Inflammatory macrophage treated with lipopolysaccharide for 4 hours (primary cell): Measurements from ENCODE around the gene SMIM35.
"Not testable (repeated sequence)": the region's sequence is repeated elsewhere in the genome, so short reads cannot be mapped to it uniquely, and the experiment has no call there.

ENCODE experiments used
- DNase-seq: peaks from one replicate; pipeline ENCODE4 v3.0.0-alpha.2; 2020

Gene SMIM35

GRCh38 chr11:117978291-117978910 lies 108.4 kb downstream of the SMIM35 start:
- DNase-seq, result not testable (repeated sequence)

DNA sequence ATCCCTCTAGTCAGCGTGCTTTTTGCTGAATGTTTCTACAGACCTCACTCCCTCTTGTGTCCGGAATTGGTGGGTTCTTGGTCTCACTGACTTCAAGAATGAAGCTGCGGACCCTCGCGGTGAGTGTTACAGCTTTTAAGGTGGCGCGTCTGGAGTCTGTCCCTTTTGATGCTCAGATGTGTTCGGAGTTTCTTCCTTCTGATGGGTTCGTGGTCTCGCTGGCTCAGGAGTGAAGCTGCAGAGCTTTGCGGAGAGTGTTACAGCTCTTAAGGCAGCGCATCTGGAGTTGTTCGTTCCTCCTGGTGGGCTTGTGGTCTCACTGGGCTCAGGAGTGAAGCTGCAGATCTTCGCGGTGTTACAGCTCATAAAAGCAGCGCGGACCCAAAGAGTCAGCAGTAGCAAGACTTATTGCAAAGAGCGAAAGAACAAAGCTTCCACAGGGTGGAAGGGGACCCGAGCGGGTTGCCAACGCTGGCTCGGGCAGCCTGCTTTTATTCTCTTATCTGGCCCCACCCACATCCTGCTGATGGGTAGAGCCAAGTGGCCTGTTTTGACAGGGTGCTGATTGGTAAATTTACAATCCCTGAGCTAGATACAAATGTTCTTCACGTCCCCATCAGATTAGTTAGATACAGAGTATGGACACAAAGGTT lies 109.0 kb downstream of the SMIM35 start:
- not testable (repeated sequence) for DNase-seq

DNA sequence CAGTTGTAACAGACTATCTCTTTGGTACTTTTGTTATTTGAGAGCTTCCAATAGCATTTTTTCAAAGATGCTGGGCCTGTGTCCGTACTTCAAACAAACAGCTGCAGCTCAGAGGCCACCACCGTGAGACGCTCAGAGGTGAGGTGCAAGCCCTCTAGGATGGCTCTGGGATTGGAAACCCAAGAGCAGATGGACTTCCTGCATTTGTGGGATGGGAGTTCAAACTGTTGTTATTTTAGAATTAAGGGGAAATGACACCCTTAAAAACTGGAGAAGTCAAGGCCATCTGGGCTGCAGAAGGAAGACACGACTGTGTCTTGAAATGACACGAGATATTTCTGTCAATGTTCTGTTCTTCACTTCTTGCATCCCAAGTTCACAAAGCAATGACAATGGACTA lies 109.7 kb downstream of the SMIM35 start:
- DNase-seq, result no peak

DNA sequence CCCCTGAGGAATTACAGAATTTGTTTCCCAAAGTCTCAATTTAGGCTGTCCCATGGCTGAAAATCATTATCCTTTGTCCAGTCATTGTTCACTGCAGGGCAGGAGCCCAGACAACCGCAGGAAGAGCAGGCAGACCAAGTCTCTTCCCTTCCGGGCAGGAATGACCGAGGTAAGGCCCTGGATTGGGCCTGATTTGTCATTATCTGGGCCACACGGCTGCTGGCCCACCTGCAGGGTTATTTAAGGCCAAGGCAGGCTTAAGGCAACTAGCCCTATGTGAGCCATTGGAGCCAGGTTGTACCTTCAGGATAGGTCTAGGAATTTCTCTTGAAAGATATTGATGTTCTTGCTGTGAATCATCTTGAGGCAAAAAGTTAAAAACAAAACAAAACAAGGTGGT lies 110.3 kb downstream of the SMIM35 start:
- no peak for DNase-seq

DNA sequence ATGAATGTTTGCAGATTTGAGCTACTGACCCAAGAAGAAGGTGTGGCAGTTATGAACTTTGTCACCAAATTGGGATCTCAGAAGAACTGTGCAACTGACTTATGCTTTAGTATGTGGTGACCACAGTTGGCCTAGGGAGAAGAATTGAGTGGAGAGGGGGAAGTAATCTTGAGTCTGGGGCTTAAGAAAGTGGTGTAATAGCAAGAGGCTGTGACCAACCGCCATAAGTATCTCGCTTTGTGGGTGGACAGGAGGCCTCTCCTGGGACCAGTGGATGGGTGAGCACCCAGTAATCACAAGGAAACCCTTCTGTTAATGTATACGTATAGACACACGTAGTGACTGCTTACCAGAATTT lies 113.3 kb downstream of the SMIM35 start:
- DNase-seq, result peak; percentile 79

DNA sequence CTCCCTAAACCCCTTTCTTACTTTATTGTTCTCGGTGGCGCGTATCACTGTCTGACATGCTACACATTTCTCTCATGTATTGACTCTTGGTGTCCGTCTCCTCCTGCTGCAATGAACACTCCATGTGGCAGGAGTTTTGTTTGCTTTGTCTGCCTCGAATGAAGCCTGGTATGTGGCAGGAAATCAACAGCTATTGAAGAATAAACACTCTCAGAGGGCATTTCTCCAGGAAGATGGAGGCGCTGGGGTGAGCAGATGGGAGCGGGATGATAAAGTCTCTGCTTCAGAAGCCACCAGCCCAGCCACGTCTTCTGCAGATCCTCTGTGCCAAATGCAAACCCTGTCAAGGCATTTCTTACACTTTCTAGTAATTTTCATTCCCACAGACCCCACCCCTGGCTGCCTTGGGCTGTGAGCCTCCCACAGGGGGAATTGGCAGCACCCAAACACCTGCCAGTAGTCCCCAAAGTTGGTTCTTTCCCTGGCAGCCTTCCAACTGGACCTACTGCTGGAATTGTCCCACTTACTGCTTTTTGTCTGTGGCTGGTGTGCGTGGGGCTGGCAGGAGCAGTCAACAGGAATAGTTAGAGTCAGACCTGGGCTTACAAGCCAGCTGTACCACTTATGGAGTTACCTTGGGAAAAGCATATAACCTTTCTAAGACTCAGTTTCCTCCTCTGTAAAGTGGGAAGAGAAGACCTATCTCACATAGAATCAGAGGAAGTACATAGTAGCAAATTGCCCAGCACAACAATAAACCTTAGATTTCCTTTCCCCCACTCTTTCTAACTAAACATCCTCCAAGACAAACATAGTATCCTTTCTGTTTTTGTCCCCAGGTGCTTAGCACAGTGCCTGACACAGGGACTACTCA lies 113.9 kb downstream of the SMIM35 start:
- no peak for DNase-seq

DNA sequence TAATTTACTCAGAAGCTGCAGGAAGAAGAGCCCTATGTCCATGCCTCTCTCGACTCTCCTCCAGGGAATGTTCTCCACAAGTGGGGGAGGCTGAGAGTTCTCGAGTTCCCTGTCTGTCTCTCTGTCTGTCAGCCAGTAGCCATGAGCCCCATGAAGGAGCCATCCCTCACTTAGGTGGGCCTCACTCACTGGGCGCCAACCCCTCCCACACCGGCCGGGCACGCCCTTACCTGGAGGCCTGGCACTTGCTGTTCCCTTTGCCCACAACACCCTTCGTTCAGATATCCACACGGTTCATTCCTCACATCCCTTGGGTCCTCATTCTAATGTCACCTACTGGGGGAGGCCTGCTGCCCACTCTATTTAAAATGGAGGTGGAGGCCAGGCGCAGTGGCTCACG lies 114.7 kb downstream of the SMIM35 start:
- no peak for DNase-seq

- peak; percentile 90 for DNase-seq
Measured at GRCh38 chr11:117970400-117971024, 116.3 kb downstream of the SMIM35 start.

GRCh38 chr11:117969160-117969991 lies 117.4 kb downstream of the SMIM35 start:
- no peak for DNase-seq

- no peak for DNase-seq
Measured at GRCh38 chr11:117966908-117967307, 119.9 kb downstream of the SMIM35 start.

DNA sequence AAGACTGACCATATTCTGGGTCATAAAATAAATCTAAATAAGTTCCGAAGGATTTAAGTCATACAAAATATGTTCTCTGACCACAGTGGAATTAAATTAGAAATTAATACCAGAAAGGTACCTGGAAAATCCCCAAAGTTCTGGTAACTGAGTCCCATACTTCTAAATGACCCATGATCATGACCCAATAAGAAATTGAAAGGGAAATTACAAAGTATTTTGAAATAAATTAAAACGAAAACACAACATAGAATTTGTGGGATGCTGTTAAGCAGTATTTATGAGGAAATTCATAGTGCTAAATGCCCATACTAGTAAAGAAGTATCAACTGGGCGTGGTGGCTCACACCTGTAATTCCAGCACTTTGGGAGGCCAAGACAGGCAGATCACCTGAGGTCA lies 123.9 kb downstream of the SMIM35 start:
- peak; percentile 64 for DNase-seq

- DNase-seq, result no peak
Measured at GRCh38 chr11:117961896-117962295, 124.9 kb downstream of the SMIM35 start.

DNA sequence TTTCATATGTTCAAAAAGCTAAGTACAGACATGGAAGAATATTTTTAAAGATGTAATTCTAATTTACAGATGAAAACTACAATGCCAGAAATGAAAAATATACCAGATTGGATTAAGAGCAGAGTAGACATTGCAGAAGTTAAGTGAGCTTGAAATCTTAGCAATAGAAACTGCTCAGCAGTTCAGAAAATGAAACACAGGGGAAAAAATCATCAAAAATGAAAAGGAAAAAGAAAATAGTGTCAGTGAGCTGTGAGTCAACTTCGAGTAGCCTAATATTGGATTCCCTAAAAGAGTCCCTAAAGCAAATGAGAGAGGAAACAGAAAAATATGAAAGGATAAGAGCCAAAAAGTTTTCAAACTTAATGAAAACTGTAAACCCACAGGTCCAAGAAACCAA lies 126.4 kb downstream of the SMIM35 start:
- DNase-seq, result peak; percentile 87

- DNase-seq, result peak; percentile 83
Measured at GRCh38 chr11:117959438-117960149, 127.2 kb downstream of the SMIM35 start.

- no peak for DNase-seq
Measured at GRCh38 chr11:117958949-117959348, 127.8 kb downstream of the SMIM35 start.
